NT2/D1 (cell line): ENCODE results near the gene LFNG.

Experiments used
- SUZ12 ChIP-seq: IDR thresholded peaks from 2 replicates; pipeline ENCODE4 v1.6.1; 2011; ENCODE audit not compliant: insufficient read length, insufficient read depth; ENCODE audit errors: extremely low read depth
- YY1 ChIP-seq: IDR thresholded peaks from 2 replicates; pipeline ENCODE4 v1.6.1; 2011; ENCODE audit not compliant: insufficient read length, insufficient read depth
- ZNF274 ChIP-seq: IDR thresholded peaks from 2 replicates; pipeline ENCODE4 v1.6.1; 2011; ENCODE audit warnings: mild to moderate bottlenecking, low read depth, low read length

DNA sequence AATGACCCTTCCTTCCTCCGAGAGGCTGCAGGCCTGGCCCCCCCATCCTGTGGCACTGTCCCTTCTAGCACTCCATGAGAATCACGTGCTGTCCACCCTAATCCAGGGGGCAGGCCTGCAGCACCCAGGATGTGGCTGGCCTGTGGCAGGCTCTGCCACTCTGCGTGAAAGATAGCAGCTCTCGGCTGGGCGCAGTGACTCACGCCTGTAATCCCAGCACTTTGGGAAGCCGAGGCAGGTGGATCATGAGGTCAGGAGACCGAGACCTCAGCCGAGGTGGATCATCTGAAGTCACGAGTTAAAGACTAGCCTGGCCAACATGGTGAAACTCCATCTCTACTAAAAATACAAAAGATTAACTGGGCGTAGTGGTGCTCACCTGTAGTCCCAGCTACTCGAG is 18.9 kb upstream of the LFNG start:
- TF ChIP-seq YY1 (no peak), ZNF274 (no peak), SUZ12 (no peak)
